Stimulated activated CD8-positive, alpha-beta memory T cell treated with anti-CD3 and anti-CD28 coated beads, Interleukin-4, amount 100 ng/mL, for 48 hours (primary cell): ENCODE results near the gene KIFC3.
A peak's percentile ranks its signal among the peaks of the same experiment; 100 is the strongest.

Experiments used
- DNase-seq: peaks from one replicate; pipeline ENCODE4 v3.0.0-alpha.2; 2020

The KIFC3 gene

DNA sequence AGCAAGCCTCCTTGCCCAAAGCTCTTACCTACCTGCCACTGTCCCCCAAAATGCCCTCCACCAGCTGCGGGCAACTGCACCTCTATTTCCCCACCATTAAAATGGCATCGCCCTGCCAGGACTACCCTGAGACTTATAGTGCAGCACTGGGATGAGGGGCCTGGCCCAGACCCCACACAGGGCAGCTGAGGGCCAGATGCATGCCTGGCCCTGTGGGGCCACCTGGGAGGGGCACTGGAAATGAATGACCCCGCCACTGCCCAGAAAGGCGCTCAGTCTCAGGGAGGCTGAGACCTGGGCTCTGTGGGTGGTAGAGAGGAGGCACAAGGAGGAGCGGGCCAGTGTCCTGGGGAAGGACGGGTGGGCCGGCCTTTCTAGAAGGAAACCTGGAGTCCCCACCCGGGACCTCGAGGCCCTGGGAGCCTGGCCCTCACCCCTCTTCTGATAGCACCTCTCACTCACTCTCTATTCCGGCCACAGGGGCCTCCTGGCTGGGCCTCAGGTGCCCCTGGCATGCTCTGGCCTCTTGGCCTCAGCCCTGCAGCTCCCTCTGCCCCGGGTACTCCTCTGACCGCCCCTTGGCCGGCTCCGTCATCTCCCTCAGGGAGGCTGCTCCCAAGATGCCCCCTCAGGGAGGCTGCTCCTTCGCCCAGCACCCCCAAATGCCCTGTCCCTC, 39.8 kb downstream of the KIFC3 start:
- no peak for DNase-seq

- no peak for DNase-seq
Observed at GRCh38 chr16:57761957-57762356, 40.3 kb downstream of the KIFC3 start.

GRCh38 chr16:57761301-57761700, 41.0 kb downstream of the KIFC3 start:
- no peak for DNase-seq

DNA sequence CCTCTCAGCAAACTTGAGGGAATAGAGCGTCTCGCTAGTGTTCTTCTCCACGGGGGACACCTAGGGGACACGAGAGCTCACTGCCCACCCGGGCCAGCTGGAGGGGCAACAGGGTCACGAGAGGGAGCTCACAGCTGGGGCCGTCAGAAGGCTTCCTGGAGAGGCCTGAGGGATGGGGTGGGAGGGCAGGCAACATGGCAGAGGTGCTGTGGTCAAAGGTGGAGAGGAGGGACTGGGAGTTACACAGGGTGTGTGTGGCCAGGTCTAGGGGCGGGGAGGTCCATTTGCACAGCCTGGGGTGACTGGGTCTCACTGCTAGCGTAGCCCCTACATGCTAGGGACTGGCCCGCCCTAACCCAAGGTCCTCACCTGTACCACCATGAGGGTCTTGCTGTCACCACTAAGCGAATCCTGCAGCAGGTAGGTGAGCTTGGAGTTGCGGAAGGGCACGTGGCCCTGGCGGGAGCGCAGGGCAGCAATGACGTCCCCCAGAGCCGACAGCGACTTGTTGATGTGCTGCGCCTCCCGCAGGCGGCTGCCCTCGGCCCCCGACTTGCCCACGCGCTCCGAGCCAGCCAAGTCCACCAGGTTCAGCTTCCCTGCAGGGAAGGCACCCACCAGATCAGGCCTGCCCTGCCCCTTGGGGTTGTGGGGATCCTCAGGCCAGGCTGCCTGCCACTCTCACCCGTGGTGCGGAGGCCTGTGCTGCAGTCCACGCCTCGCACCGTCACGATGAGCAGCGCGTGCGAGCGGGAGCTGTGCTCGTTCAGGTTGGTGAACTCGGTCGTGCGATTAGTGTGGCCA, 41.7 kb downstream of the KIFC3 start:
- no peak for DNase-seq

DNA sequence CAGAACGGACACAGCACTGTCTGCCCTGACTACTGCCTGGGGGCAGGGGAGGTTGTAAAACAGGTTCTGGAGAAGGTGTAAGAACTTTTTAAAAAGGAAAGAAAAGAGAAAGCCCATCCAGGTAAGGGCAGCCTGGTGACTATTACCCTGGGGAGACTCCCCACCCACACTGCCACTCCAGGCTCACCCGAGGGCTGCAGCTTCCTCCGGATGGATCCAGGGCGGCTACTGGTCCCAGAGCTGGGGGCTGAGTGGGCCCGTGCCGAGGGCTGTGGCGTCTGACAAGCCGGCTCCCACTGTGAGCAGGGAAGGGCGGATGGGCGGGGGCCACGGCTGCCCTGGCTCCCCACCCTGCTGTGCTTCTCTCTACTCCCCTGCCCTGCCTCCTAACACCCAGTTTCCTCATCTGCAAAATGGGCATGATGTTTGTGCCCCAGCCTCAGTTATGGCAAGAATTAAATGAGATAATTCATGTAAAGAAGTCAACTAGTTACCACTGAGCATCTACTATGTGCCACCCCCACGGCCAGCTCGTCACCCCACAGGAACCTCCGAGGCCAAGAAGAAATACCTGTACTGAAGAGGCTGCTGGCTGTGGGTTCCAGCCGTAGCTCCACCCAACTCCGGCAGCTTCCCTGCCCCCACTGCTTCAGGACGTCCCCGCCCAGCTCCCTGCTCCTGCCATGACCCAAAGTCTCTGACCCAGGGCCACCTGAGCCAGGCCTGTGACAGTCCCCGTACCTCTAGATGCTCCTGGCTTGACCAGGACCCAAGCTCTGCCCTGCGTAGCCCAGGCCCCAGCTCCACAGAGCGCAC, 42.5 kb downstream of the KIFC3 start:
- no peak for DNase-seq

GRCh38 chr16:57759131-57759530, 43.2 kb downstream of the KIFC3 start:
- no peak for DNase-seq

DNA sequence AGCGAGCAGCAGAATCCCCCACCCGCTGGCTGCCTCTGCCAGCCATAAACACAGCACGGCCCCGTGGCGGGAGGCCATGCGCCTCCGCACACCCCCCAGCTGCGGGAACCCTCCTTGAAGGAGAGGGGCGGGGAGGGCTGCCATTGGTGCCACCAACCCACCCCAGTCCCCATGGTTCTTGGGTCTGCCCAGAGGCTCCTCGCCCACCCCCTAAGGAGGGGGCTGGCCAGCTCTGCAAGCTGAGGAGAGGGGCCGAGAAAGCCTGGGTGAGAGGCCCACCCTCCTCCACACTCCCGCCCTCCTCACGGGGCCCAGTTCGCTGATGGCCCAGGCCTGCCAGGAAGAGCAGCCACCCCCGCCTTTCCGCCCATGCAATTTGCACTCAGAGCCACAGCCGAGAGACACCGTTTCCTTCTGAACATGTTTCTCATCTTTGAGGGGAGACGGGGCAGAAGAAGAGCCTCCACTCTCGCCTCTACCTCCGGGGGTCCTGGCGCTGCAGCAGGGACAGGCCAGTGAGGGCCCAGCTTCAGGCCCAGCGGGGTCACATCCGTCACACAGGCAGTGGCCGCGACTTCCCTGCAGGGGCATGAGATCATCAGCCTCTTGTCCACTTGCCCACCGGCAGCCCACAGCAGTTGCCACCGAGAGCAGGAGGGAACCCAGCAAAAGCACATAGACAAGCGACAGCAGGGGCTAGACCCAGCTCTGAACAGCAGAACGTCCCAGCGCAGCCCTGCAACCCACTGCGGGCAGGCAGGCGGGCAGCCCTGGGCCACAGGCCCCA, 43.8 kb downstream of the KIFC3 start:
- DNase-seq = no peak

- DNase-seq = no peak
Observed at GRCh38 chr16:57757883-57758282, 44.4 kb downstream of the KIFC3 start.

GRCh38 chr16:57757326-57757786, 44.9 kb downstream of the KIFC3 start:
- peak; percentile 96 for DNase-seq

GRCh38 chr16:57756424-57757325, 45.6 kb downstream of the KIFC3 start:
- no peak for DNase-seq

- no peak for DNase-seq
Observed at GRCh38 chr16:57755726-57756423, 46.4 kb downstream of the KIFC3 start.

GRCh38 chr16:57755061-57755684, 47.1 kb downstream of the KIFC3 start:
- DNase-seq = no peak

DNA sequence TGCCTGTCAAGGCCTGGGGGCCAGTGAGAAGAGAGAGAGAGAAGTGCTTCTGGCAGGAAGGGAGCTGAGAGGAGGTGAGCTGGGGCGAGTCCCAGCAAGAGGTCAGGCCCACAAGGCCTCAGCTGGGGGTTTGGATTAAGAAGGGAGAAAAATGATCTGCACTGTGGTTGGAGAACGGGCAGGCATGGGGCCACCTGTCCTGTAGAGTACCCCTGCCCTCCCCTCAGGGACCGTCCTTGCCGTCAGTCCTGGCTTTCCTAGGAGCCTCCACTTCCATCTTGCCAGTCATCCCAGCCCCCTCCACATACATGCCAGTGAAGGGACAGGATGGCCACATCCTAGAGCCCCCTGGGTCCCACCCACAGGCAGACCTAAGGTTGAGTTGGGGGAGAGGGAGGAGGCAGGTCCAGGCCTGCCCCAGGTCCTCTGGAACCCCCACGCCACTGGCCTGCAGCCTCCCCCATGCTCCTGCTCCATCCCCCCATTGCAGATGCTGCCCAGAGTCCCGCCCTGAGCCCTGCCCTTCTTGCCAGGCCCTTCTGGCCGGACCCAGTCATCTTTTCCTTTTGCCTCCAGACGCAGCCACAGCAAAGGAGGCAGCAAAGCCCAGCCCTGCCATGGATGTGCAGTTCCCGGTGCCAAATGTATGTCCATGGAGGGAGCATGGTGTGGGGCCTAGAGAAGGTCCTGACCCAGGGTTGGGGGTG, 47.8 kb downstream of the KIFC3 start:
- DNase-seq = no peak

DNA sequence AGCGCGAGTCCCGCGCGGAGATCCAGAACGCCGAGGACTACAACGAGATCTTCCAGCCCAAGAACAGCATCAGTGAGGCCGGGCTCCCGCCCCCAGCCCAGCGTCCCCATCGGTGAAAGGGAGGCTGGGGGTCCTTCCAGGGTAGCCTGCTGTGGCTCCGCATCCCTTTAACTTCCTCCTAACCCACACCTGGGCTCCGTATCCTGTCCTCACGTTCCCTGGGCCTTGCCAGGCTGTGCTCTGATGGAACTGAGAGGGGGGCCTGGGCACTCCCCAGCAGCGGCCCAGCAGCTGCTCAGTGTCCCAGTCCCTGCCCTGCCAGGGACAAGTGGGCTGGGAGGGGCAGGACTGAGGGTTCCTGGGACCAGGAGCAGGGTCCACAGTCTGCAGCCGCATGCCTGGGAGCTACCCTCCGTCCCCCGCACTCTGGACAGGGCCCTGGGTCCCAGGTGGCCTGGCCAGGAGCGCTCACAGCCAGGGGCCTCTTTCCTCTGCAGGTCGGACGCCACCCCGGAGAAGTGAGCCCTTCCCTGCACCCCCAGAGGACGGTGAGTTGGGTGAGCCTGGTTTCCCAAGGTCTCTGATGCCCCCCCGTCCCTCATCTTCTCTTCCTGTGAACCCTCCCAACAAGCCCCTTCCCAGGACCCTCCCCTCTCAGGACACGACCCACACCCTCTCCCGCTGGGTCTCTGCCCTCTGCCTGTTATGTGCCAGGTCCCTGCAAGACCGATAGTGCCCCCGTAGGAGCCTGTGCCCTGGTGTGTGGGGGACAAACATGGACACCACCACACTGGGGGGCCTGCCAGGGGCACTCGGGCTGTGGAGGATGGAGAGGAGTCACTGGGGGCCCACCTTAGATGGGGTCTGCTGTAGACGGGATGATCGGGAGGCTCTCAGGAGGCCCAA, 48.6 kb downstream of the KIFC3 start:
- DNase-seq = no peak

GRCh38 chr16:57752581-57753447, 49.5 kb downstream of the KIFC3 start:
- DNase-seq = no peak

GRCh38 chr16:57752203-57752580, 50.1 kb downstream of the KIFC3 start:
- DNase-seq = no peak

DNA sequence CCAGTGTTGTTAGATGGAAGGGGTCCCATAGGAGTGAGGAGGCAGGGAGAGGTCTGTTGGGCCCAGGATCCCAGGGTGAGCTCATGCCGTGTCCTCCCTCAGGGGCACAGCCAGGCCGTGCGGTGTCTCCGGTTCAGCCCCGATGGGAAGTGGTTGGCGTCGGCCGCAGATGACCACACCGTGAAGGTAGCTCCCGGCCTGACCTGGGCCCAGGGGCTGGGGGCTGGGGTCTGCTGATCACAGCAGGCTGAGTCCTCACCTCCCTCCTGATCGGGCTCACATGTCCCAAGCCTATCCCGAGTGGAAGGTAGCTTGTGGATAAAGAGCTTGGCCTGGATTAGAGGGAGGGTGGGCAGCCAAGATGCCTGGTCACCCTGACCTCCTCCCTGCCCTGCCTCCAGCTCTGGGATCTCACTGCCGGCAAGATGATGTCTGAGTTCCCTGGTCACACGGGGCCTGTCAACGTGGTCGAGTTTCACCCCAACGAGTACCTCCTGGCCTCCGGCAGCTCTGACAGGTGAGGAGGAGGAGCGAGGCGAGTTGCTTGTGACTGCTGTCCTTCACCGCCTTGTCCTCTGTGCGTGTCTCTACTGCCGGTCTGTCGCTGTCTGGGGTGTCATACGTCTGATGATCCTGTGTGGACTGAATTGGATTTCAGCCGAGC, 50.6 kb downstream of the KIFC3 start:
- no peak for DNase-seq
